Measurements from ENCODE around the gene BCAP29.

BCAP29 gene

DNA sequence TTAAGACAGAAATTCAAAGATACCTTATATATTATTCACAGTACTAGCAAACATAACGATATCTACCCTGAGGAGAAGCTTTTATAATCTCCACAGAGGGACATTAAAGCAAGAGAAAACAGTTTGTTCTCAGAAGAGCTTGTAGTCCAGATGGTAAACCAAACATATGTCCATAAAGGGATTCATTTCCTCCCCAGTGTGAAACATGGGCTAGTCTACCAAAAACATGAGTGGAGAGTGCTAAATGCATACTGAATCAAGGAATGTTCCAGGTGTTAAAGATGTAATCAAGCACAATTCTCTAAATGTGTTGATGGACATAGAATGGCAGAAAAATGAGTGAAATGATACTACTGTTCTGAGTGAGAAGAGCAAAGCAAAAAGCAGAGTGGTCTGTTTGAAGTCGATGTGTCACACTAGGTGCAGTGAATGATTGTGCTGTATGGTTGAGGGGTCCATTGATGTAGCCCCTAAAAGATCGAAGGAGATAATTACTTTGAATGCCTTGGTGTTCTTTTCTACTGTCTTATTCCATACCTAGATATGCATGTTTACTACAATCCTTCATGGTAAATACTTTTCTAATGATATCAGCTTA is 25.3 kb downstream of the BCAP29 start:
- Histone ChIP-seq H3K27me3 (replicated peaks; ENCODE audit: control insufficient read depth, insufficient read depth, low read length) (no peaks in the 10 kb centered on the region), H3K36me3 (ENCODE audit: control insufficient read depth, insufficient read depth, low read length) (no peaks in the 10 kb centered on the region; the same call in 1 of the 2 replicates), H3K4me3 (replicated peaks; ENCODE audit: low read depth, low read length) (no peak overlapping the region)
- TF ChIP-seq, protein P1, sequence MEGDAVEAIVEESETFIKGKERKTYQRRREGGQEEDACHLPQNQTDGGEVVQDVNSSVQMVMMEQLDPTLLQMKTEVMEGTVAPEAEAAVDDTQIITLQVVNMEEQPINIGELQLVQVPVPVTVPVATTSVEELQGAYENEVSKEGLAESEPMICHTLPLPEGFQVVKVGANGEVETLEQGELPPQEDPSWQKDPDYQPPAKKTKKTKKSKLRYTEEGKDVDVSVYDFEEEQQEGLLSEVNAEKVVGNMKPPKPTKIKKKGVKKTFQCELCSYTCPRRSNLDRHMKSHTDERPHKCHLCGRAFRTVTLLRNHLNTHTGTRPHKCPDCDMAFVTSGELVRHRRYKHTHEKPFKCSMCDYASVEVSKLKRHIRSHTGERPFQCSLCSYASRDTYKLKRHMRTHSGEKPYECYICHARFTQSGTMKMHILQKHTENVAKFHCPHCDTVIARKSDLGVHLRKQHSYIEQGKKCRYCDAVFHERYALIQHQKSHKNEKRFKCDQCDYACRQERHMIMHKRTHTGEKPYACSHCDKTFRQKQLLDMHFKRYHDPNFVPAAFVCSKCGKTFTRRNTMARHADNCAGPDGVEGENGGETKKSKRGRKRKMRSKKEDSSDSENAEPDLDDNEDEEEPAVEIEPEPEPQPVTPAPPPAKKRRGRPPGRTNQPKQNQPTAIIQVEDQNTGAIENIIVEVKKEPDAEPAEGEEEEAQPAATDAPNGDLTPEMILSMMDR (IDR thresholded peaks at IDR 0.05; ENCODE audit: insufficient read depth, low read length, poor library complexity, severe bottlenecking) = no peak
- DNase-seq (ENCODE audit: extremely low read depth, insufficient read length) = no peak

DNA sequence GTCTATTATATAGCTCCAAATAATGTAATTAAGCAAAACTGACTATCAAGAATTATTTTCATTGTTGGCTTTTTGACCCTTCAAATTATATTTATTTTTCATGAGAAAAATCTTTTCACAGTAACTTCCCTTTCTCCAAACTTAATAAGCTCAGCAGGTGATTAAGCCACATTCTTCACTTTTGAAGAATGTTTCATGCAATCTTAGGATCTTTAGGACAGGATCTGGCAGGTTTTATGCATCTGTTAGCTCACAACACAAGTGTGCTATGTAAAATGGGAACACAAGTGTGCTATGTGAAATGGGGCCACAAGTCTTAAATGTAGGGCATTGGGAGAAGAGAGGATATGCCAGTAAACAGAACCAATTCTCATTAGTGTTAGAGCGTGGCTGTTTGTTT is 26.3 kb downstream of the BCAP29 start:
- DNase-seq (ENCODE audit: extremely low read depth, insufficient read length) = no peak
- TF ChIP-seq, protein P1 (IDR thresholded peaks at IDR 0.05; ENCODE audit: insufficient read depth, low read length, poor library complexity, severe bottlenecking) = no peak
- no peaks in the 10 kb centered on the region; the same call in 1 of the 2 replicates for H3K36me3 ChIP-seq (ENCODE audit: control insufficient read depth, insufficient read depth, low read length)
- no peak overlapping the region for H3K4me3 ChIP-seq (replicated peaks; ENCODE audit: low read depth, low read length)
- no peaks in the 10 kb centered on the region for H3K27me3 ChIP-seq (replicated peaks; ENCODE audit: control insufficient read depth, insufficient read depth, low read length)

DNA sequence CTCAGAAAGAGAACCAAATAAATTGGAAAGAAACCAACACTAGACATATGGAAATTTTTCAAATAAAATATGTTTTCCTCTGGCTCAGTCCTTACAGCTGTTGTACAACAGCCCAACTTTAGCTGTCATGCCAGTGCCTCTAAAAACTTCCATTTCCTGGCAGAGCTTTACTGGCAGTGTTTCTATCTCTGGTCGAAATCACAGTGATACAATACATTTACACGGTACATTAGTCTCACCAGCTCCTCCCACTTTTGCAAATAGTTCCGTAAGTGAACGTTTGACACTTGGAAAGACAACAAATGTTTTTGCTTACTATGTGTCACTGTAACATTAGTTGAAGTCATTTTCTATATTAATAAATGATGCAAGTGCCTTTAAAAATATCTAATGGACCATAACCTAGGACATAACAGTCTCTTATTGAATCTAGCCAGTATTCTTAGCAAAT is 29.8 kb downstream of the BCAP29 start:
- Histone ChIP-seq H3K36me3 (ENCODE audit: control insufficient read depth, insufficient read depth, low read length) (peaks cover under 1% of the 10 kb centered on the region), H3K4me3 (replicated peaks; ENCODE audit: low read depth, low read length) (no peak overlapping the region), H3K27me3 (replicated peaks; ENCODE audit: control insufficient read depth, insufficient read depth, low read length) (no peaks in the 10 kb centered on the region)
- DNase-seq (ENCODE audit: extremely low read depth, insufficient read length) = no peak
- TF ChIP-seq, protein P1 (IDR thresholded peaks at IDR 0.05; ENCODE audit: insufficient read depth, low read length, poor library complexity, severe bottlenecking) = no peak

DNA sequence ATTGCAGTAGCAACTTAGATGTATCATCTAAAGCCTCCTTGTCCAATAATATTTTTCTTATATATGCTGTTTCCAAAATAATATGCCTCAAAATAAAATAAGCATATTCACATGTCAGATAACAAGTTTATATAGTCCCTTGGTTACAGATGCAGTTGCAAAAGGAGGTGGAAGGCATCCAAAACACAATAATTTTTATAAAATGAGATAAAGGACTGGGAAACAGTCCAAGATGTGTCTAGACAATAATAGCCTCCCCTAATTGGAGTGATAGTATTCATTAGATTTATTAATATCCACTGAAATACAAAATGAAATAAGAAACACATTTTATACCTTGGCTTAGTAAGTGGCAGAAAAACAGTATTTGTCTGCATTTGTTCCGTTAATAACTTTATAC is 30.3 kb downstream of the BCAP29 start:
- H3K4me3 ChIP-seq (replicated peaks; ENCODE audit: low read depth, low read length) = no peak overlapping the region
- TF ChIP-seq, protein P1 (IDR thresholded peaks at IDR 0.05; ENCODE audit: insufficient read depth, low read length, poor library complexity, severe bottlenecking) = no peak
- no peak for DNase-seq (ENCODE audit: extremely low read depth, insufficient read length)
- H3K27me3 ChIP-seq (replicated peaks; ENCODE audit: control insufficient read depth, insufficient read depth, low read length) = no peaks in the 10 kb centered on the region
- peaks cover 2% of the 10 kb centered on the region; the same call in 1 of the 2 replicates for H3K36me3 ChIP-seq (ENCODE audit: control insufficient read depth, insufficient read depth, low read length)

DNA sequence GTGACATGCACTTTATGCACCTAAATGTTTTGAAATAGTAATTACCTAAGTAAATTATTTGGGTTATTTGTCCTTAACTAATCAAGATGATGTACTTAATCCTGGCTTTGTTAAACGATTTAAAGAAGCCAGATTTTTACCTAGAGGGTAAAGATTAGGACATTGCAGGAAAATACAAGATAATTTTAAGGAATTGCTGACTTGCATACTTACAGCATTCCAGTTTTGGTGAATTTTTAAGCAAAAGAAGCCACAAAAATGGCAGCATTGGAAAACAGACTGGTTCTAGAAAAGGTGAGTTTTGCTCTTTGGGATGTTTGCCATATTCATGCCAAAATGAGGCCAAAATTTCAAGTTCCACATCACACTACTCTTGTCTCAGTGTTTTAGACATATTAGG is 33.4 kb downstream of the BCAP29 start:
- no peaks in the 10 kb centered on the region for H3K27me3 ChIP-seq (replicated peaks; ENCODE audit: control insufficient read depth, insufficient read depth, low read length)
- peaks cover 2% of the 10 kb centered on the region; the same call in 1 of the 2 replicates for H3K36me3 ChIP-seq (ENCODE audit: control insufficient read depth, insufficient read depth, low read length)
- TF ChIP-seq, protein P1 (IDR thresholded peaks at IDR 0.05; ENCODE audit: insufficient read depth, low read length, poor library complexity, severe bottlenecking) = no peak
- DNase-seq (ENCODE audit: extremely low read depth, insufficient read length) = no peak
- no peak overlapping the region for H3K4me3 ChIP-seq (replicated peaks; ENCODE audit: low read depth, low read length)

DNA sequence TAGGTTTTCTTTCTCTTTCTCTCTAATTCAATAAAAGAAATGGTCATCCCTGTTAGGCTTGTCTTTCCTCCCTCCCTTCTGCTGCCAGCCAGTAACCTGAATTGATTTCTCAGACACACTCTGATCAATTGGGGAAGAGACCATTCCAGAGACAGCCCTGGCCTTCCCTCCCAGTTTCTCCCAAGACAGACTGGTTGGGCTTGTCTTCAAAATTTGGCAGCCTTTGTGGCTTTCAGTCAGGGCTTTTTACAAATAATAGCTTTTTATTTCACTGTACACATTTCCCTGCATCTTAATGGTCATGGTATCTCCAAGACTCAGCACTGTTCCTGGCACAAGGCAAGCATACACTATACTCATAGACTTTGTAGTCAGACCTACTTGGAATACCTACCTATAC is 33.9 kb downstream of the BCAP29 start:
- no peak for DNase-seq (ENCODE audit: extremely low read depth, insufficient read length)
- H3K27me3 ChIP-seq (replicated peaks; ENCODE audit: control insufficient read depth, insufficient read depth, low read length) = no peaks in the 10 kb centered on the region
- H3K36me3 ChIP-seq (ENCODE audit: control insufficient read depth, insufficient read depth, low read length) = peaks cover 2% of the 10 kb centered on the region; the same call in 1 of the 2 replicates
- TF ChIP-seq, protein P1 (IDR thresholded peaks at IDR 0.05; ENCODE audit: insufficient read depth, low read length, poor library complexity, severe bottlenecking) = no peak
- H3K4me3 ChIP-seq (replicated peaks; ENCODE audit: low read depth, low read length) = no peak overlapping the region

All from GM06990 (cell line).